KMS-11 (cell line): ENCODE data around the gene SUN5.
A peak's percentile ranks its signal among the peaks of the same experiment; 100 is the strongest.

Source experiments
- H2AFZ ChIP-seq: fragments of 200-600 bp; sonication (generic); 2 replicates; pipeline ENCODE4 v1.6.1; 2016; ENCODE audit warnings: antibody characterized with exemption, mixed run types, low read depth
- H3K27ac ChIP-seq: fragments of 200-600 bp; sonication (generic); 2 replicates; pipeline ENCODE4 v1.6.1; 2016; ENCODE audit warnings: mild to moderate bottlenecking, mixed run types
- H3K27me3 ChIP-seq: fragments of 200-600 bp; sonication (generic); 2 replicates; pipeline ENCODE4 v1.6.1; 2017; ENCODE audit warnings: mild to moderate bottlenecking, low read depth, mixed run types, moderate library complexity; ENCODE audit not compliant: insufficient read depth
- H3K36me3 ChIP-seq: fragments of 200-600 bp; sonication (generic); 2 replicates; pipeline ENCODE4 v1.6.1; 2017; ENCODE audit warnings: mild to moderate bottlenecking, mixed run types; ENCODE audit not compliant: insufficient read depth
- H3K4me1 ChIP-seq: fragments of 200-600 bp; sonication (generic); 2 replicates; pipeline ENCODE4 v1.6.1; 2016; ENCODE audit warnings: mild to moderate bottlenecking, low read depth, mixed run types; ENCODE audit not compliant: poor library complexity, severe bottlenecking
- H3K4me2 ChIP-seq: fragments of 200-600 bp; sonication (generic); 2 replicates; pipeline ENCODE4 v1.7.0; 2016; ENCODE audit warnings: mild to moderate bottlenecking, mixed run types
- H3K4me3 ChIP-seq: fragments of 200-600 bp; sonication (generic); IDR thresholded peaks from 2 replicates; pipeline ENCODE4 v1.6.1; 2017; ENCODE audit warnings: low read depth, low read length, mixed read lengths; ENCODE audit not compliant: insufficient read depth
- H3K79me2 ChIP-seq: fragments of 200-600 bp; sonication (generic); 2 replicates; pipeline ENCODE4 v1.6.1; 2016; ENCODE audit warnings: low read depth, mixed run types; ENCODE audit not compliant: insufficient read depth
- H3K9ac ChIP-seq: fragments of 200-600 bp; sonication (generic); 2 replicates; pipeline ENCODE4 v1.6.1; 2016; ENCODE audit warnings: mild to moderate bottlenecking, mixed run types
- H4K20me1 ChIP-seq: fragments of 200-600 bp; sonication (generic); 2 replicates; pipeline ENCODE4 v1.6.1; 2016; ENCODE audit warnings: mild to moderate bottlenecking, mixed run types; ENCODE audit not compliant: insufficient read depth
- CTCF ChIP-seq: fragments of 200-600 bp; sonication (generic); conservative IDR thresholded peaks from 2 replicates; pipeline ENCODE4 v1.6.1; 2017; ENCODE audit warnings: low read depth, mild to moderate bottlenecking, antibody characterized with exemption, low read length, moderate library complexity, mixed read lengths

Gene SUN5

GRCh38 chr20:32946629-32947028 lies 57.6 kb downstream of the SUN5 start:
- Histone ChIP-seq H3K4me1 (no peaks in the 10 kb centered on the region), H4K20me1 (no peaks in the 10 kb centered on the region), H3K27ac (no peak overlapping the region), H3K9ac (no peak overlapping the region), H3K36me3 (no peaks in the 10 kb centered on the region), H3K4me3 (no peak overlapping the region), H3K79me2 (no peaks in the 10 kb centered on the region), H2AFZ (no peak overlapping the region), H3K4me2 (no peak overlapping the region), H3K27me3 (no peaks in the 10 kb centered on the region)
- TF ChIP-seq CTCF = no peak

GRCh38 chr20:32945710-32946221 lies 58.5 kb downstream of the SUN5 start:
- Histone ChIP-seq H3K9ac (no peak overlapping the region), H3K27me3 (no peaks in the 10 kb centered on the region), H3K4me1 (no peaks in the 10 kb centered on the region), H3K79me2 (no peaks in the 10 kb centered on the region), H3K36me3 (no peaks in the 10 kb centered on the region), H2AFZ (no peak overlapping the region), H3K4me2 (no peak overlapping the region), H3K4me3 (no peak overlapping the region), H4K20me1 (no peaks in the 10 kb centered on the region), H3K27ac (no peak overlapping the region)
- peak; percentile 30; the same call in 1 of the 2 replicates for TF ChIP-seq CTCF

- H3K4me2 ChIP-seq = no peak overlapping the region
- no peaks in the 10 kb centered on the region for H3K79me2 ChIP-seq
- H4K20me1 ChIP-seq = no peaks in the 10 kb centered on the region
- H3K4me3 ChIP-seq = no peak overlapping the region
- no peak overlapping the region for H3K9ac ChIP-seq
- no peak overlapping the region for H2AFZ ChIP-seq
- no peaks in the 10 kb centered on the region for H3K27me3 ChIP-seq
- H3K4me1 ChIP-seq = no peaks in the 10 kb centered on the region
- no peaks in the 10 kb centered on the region for H3K36me3 ChIP-seq
- H3K27ac ChIP-seq = no peak overlapping the region
- TF ChIP-seq CTCF = no peak
Observed at GRCh38 chr20:32943490-32944052, 60.7 kb downstream of the SUN5 start.

DNA sequence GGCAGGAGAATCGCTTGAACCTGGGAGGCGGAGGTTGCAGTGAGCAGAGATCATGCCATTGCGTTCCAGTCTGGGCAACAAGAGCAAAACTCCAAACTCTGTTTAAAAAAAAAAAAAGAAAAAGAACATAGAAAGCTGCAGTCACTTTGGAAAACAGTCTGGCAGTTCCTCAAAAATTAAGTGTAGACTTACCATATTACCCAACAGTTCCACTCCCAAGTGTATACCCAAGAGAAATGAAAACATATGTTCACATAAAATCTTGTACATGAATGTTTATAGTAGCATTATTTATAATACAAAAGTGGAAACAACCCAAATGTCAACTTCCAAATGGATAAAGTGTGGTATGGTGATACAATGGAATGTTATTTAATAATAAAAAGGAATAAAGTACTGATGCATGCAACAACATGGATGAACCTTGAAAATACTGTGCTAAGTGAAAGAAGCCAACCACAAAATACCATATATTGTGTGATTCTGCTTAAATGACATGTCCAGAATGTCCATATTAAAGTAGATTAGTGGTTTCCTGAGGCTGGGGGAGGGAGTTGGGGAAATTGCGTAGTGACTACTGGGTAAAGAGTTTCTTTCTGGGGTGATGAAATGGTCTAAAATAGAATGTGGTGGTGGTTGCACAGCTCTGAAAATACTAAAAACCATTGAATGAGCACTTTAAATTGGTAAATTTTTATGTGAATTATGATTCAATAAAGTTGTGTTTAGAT lies 62.9 kb downstream of the SUN5 start:
- Histone ChIP-seq H3K9ac (no peak overlapping the region), H3K4me3 (no peak overlapping the region), H3K27ac (no peak overlapping the region), H3K36me3 (no peaks in the 10 kb centered on the region), H4K20me1 (no peaks in the 10 kb centered on the region), H3K4me2 (no peak overlapping the region), H3K27me3 (no peaks in the 10 kb centered on the region), H3K79me2 (no peaks in the 10 kb centered on the region), H2AFZ (no peak overlapping the region), H3K4me1 (no peaks in the 10 kb centered on the region)
- no peak for TF ChIP-seq CTCF
